Endometrial microvascular endothelial cells (primary cell): ENCODE measurements around the gene CCR3. TPM values are rescaled to one million over a fixed set of nuclear protein-coding genes. Genes with fewer than 3 reads are reported as not detected.
"Not testable (repeated sequence)": the region's sequence is repeated elsewhere in the genome, so short reads cannot be mapped to it uniquely, and the experiment has no call there.

ENCODE experiments used
- in situ Hi-C: cut with HindIII; loops from 2 replicates; pipeline ENCODE4 v1.10.0; 2017; ENCODE audit warnings: low sequenced_read_pairs, low pct_unique_long_range_greater_than_20kb; ENCODE audit errors: inconsistent ontology term
- total RNA-seq: library from RNA; depleted of rRNA; stranded (reverse); fragments of >200 nt; gene quantifications from one replicate; pipeline ENCODE4 v1.2.3, GENCODE V29; 2015; ENCODE audit errors: inconsistent ontology term

Gene CCR3
- total RNA-seq: not detected

GRCh38 chr3:46242120-46242519 lies at the start of gene CCR3:
Gene CCR3, plus strand, starts transcription at chr3:46242460. Its CDS starts 22,699 bp downstream, at chr3:46265159.
- in situ Hi-C loops: no loop called here

- in situ Hi-C loops: no loop called here
These were observed 49.3 kb upstream of the CCR3 start for GRCh38 chr3:46192939-46193338.

- in situ Hi-C loops: no loop called here
These were observed 48.8 kb upstream of the CCR3 start for GRCh38 chr3:46193436-46193835.

- in situ Hi-C loops: no loop called here
These were observed 47.2 kb upstream of the CCR3 start for GRCh38 chr3:46194868-46195553.

GRCh38 chr3:46196261-46196957 lies 45.9 kb upstream of the CCR3 start:
- in situ Hi-C loops: no loop called here

GRCh38 chr3:46200211-46200610 lies 42.0 kb upstream of the CCR3 start:
- in situ Hi-C loops: no loop called here

GRCh38 chr3:46200790-46201189 lies 41.5 kb upstream of the CCR3 start:
- in situ Hi-C loops: no loop called here

- in situ Hi-C loops: no loop called here
These were observed 39.7 kb upstream of the CCR3 start for GRCh38 chr3:46202535-46202934.

- in situ Hi-C loops: no loop called here
These were observed 38.6 kb upstream of the CCR3 start for GRCh38 chr3:46203681-46204080.

GRCh38 chr3:46205286-46205960 lies 36.8 kb upstream of the CCR3 start:
- in situ Hi-C loops: no loop called here

- in situ Hi-C loops: no loop called here
These were observed 35.8 kb upstream of the CCR3 start for GRCh38 chr3:46206282-46207015.

GRCh38 chr3:46207514-46207913 lies 34.7 kb upstream of the CCR3 start:
- in situ Hi-C loops: not testable (repeated sequence)

GRCh38 chr3:46208167-46208704 lies 34.0 kb upstream of the CCR3 start, which contains the start of gene CCR1:
Gene CCR1, minus strand, starts transcription at chr3:46208313. Its CDS starts 4,000 bp downstream, at chr3:46204313.
- in situ Hi-C loops: no loop called here

GRCh38 chr3:46209053-46209452 lies 33.2 kb upstream of the CCR3 start:
- in situ Hi-C loops: no loop called here

GRCh38 chr3:46209746-46210470 lies 32.4 kb upstream of the CCR3 start:
- in situ Hi-C loops: no loop called here

GRCh38 chr3:46212101-46212500 lies 30.2 kb upstream of the CCR3 start:
- in situ Hi-C loops: no loop called here

GRCh38 chr3:46213201-46213600 lies 29.1 kb upstream of the CCR3 start:
- in situ Hi-C loops: no loop called here

- in situ Hi-C loops: no loop called here
These were observed 27.4 kb upstream of the CCR3 start for GRCh38 chr3:46214751-46215352.
